OCI-LY7 (cell line): ENCODE data around the gene TMEM135. TPM values are rescaled to one million over a fixed set of nuclear protein-coding genes. Genes with fewer than 3 reads are reported as not detected.
"Not testable (repeated sequence)": the region's sequence is repeated elsewhere in the genome, so short reads cannot be mapped to it uniquely, and the experiment has no call there.

Experiments
- BruUV-seq: library from RNA; stranded (reverse); fragments of 400-500 nt; replicated peaks from 2 replicates; lab custom pipeline; 2021; lab: Mats Ljungman, UMichigan
- CTCF ChIA-PET: fragments of 300-600 bp; sonication (Branson Sonifier 250); formaldehyde crosslinking; loops from one replicate; lab custom pipeline; 2022; ENCODE audit warnings: antibody characterized with exemption; ENCODE audit not compliant: unreplicated experiment; lab: Charles Lee
- POLR2A ChIA-PET: fragments of 300-600 bp; sonication (Branson Sonifier 250); formaldehyde crosslinking; loops from one replicate; lab custom pipeline; 2022; ENCODE audit warnings: antibody characterized with exemption; lab: Charles Lee
- DNase-seq: peaks from one replicate; pipeline ENCODE4 v3.0.0-alpha.2; 2015; ENCODE audit warnings: low spot score
- H2AFZ ChIP-seq: fragments of 200-600 bp; sonication (generic), shearing (Covaris generic); 2 replicates; pipeline ENCODE4 v1.6.1; 2014; ENCODE audit warnings: mild to moderate bottlenecking, antibody characterized with exemption, low read length, moderate library complexity
- H3K27ac ChIP-seq: fragments of 200-600 bp; sonication (generic); 2 replicates; pipeline ENCODE4 v1.5.1; 2014; ENCODE audit warnings: mixed run types, low read depth, mild to moderate bottlenecking, moderate library complexity, low read length, inconsistent platforms; ENCODE audit not compliant: poor library complexity, severe bottlenecking
- H3K36me3 ChIP-seq: fragments of 200-600 bp; sonication (generic); 2 replicates; pipeline ENCODE4 v1.6.1; 2014; ENCODE audit warnings: mild to moderate bottlenecking, antibody characterized with exemption, low read length, moderate library complexity, mixed read lengths; ENCODE audit not compliant: insufficient read depth
- H3K4me1 ChIP-seq: fragments of 200-600 bp; sonication (generic); 2 replicates; pipeline ENCODE4 v1.5.1; 2014; ENCODE audit warnings: mild to moderate bottlenecking, low read length; ENCODE audit not compliant: insufficient read depth, poor library complexity, severe bottlenecking
- H3K4me2 ChIP-seq: fragments of 200-600 bp; sonication (generic); 2 replicates; pipeline ENCODE4 v1.6.1; 2014; ENCODE audit warnings: mild to moderate bottlenecking, low read length
- H3K4me3 ChIP-seq: fragments of 200-600 bp; sonication (generic); 2 replicates; pipeline ENCODE4 v1.5.1; 2014; ENCODE audit warnings: mild to moderate bottlenecking, low read depth, low read length; ENCODE audit not compliant: poor library complexity, severe bottlenecking
- H3K79me2 ChIP-seq: fragments of 200-600 bp; sonication (generic); 2 replicates; pipeline ENCODE4 v1.6.1; 2016; ENCODE audit warnings: low read depth, mild to moderate bottlenecking, low read length, moderate library complexity, mixed read lengths; ENCODE audit not compliant: insufficient read depth
- H3K9me2 ChIP-seq: fragments of 200-600 bp; sonication (generic); 2 replicates; pipeline ENCODE4 v1.6.1; 2016; ENCODE audit warnings: mild to moderate bottlenecking, low read length, mixed read lengths; ENCODE audit not compliant: insufficient read depth
- H3K9me3 ChIP-seq: fragments of 200-600 bp; sonication (generic); 2 replicates; pipeline ENCODE4 v1.6.1; 2014; ENCODE audit warnings: mild to moderate bottlenecking, mixed run types, low read length, mixed read lengths
- H4K20me1 ChIP-seq: fragments of 200-600 bp; sonication (generic); 2 replicates; pipeline ENCODE4 v1.6.1; 2014; ENCODE audit warnings: mild to moderate bottlenecking, antibody characterized with exemption, low read length, moderate library complexity, mixed read lengths; ENCODE audit not compliant: insufficient read depth
- CTCF ChIP-seq: fragments of 200-600 bp; sonication (generic); conservative IDR thresholded peaks from 2 replicates; pipeline ENCODE4 v1.5.1; 2014; ENCODE audit warnings: mild to moderate bottlenecking, antibody characterized with exemption, low read length, moderate library complexity, mixed read lengths
- EZH2phosphoT487 ChIP-seq: fragments of 200-600 bp; sonication (generic); IDR thresholded peaks from 2 replicates; pipeline ENCODE4 v1.6.1; 2018; ENCODE audit warnings: low read depth, borderline replicate concordance, mild to moderate bottlenecking, mixed run types, antibody characterized with exemption, low read length, moderate library complexity, mixed read lengths
- intact Hi-C: fragments of 100-400 bp; cut with micrococcal nuclease; formaldehyde crosslinking; loops from one replicate; pipeline ENCODE4 v1.10.0; 2022; ENCODE audit not compliant: unreplicated experiment
- total RNA-seq, 2 experiments: library from RNA; depleted of rRNA in 1 of 2; stranded (reverse); fragments of >200 nt in 1 of 2; shearing (Covaris generic) in 1 of 2; gene quantifications; 2 replicates each; pipeline ENCODE4 v1.2.3, GENCODE V29; 2014 to 2022

TMEM135 gene
- total RNA-seq, 2 experiments from 2014 or later, result 14.5 to 56.4 TPM

- Histone ChIP-seq H3K4me3 (no peak overlapping the region), H2AFZ (no peak overlapping the region), H3K27ac (no peak overlapping the region), H4K20me1 (no peaks in the 10 kb centered on the region), H3K9me3 (no peaks in the 10 kb centered on the region), H3K4me2 (no peak overlapping the region), H3K4me1 (no peaks in the 10 kb centered on the region), H3K9me2 (no peaks in the 10 kb centered on the region), H3K79me2 (no peaks in the 10 kb centered on the region), H3K36me3 (no peaks in the 10 kb centered on the region)
- POLR2A ChIA-PET, result interaction anchor here (0.5 to 1.2 kb wide), 4 partner anchors 20 to 266 kb away, joined by 3 read pairs; no protein-coding TSS in a partner anchor
- TF ChIP-seq CTCF (no peak), EZH2phosphoT487 (no peak)
- CTCF ChIA-PET, result no interaction called here
- no peak for DNase-seq
- no TSS peak for BruUV-seq
- intact Hi-C loops, result no loop called here
Observed at GRCh38 chr11:87265979-87266378, 228.2 kb downstream of the TMEM135 start.

GRCh38 chr11:87266751-87267150 lies 229.0 kb downstream of the TMEM135 start:
- BruUV-seq, result no TSS peak
- no peaks in the 10 kb centered on the region for H3K4me1 ChIP-seq
- no peak for TF ChIP-seq CTCF
- no peak for TF ChIP-seq EZH2phosphoT487
- DNase-seq, result no peak
- H3K4me3 ChIP-seq, result no peak overlapping the region
- intact Hi-C loops, result no loop called here
- H3K9me2 ChIP-seq, result no peaks in the 10 kb centered on the region
- no peaks in the 10 kb centered on the region for H3K79me2 ChIP-seq
- no peak overlapping the region for H2AFZ ChIP-seq
- no peaks in the 10 kb centered on the region for H3K36me3 ChIP-seq
- POLR2A ChIA-PET, result interaction anchor here (0.6 to 0.7 kb wide), 2 partner anchors 75 to 140 kb away, joined by 3 read pairs; no protein-coding TSS in a partner anchor
- no peak overlapping the region for H3K27ac ChIP-seq
- no peak overlapping the region for H3K4me2 ChIP-seq
- no peaks in the 10 kb centered on the region for H4K20me1 ChIP-seq
- CTCF ChIA-PET, result no interaction called here
- no peaks in the 10 kb centered on the region for H3K9me3 ChIP-seq

GRCh38 chr11:87271951-87272350 lies 234.2 kb downstream of the TMEM135 start:
- H3K36me3 ChIP-seq, H4K20me1 ChIP-seq, H3K4me3 ChIP-seq, H3K79me2 ChIP-seq, H3K27ac ChIP-seq, DNase-seq, H3K4me1 ChIP-seq, BruUV-seq, H3K9me2 ChIP-seq, H3K9me3 ChIP-seq, H2AFZ ChIP-seq, H3K4me2 ChIP-seq, intact Hi-C loops, CTCF ChIA-PET: not testable (repeated sequence)
- POLR2A ChIA-PET, result interaction anchor here (0.7 kb wide), 2 partner anchors 13 to 1307 kb away, joined by 5 to 7 read pairs; no protein-coding TSS in a partner anchor
